T-cell (primary cell): ENCODE results near the gene CDK5R2. TPM values are rescaled to one million over a fixed set of nuclear protein-coding genes. Genes with fewer than 3 reads are reported as not detected.

Source experiments
- ATAC-seq, 4 experiments: fragments of 200-7000 bp in 3 of 4; fragments of 150-1000 bp in 1 of 4; cut with Tn5 transposase; replicated peaks in 1 of 4; 1 replicate in 3 of 4; 2 replicates in 1 of 4; pipeline ENCODE4 v1.10.0; 2021; ENCODE audit warnings: moderate library complexity in 3 of 4, mild to moderate bottlenecking in 2 of 4, moderate number of reproducible peaks in 1 of 4
- CTCF ChIA-PET, 2 donors: fragments of 300-600 bp; sonication (Branson Sonifier 250); formaldehyde crosslinking; loops; one replicate each; lab custom pipeline; 2022; ENCODE audit warnings: antibody characterized with exemption in 2 of 2; lab: Charles Lee
- POLR2A ChIA-PET, 2 donors: fragments of 300-600 bp; sonication (Branson Sonifier 250); formaldehyde crosslinking; loops; one replicate each; lab custom pipeline; 2022; ENCODE audit warnings: antibody characterized with exemption in 2 of 2; lab: Charles Lee
- DNase-seq, 35 experiments: peaks; one replicate each; pipeline versions ENCODE4 v3.0.0 to v3.0.0-alpha.2; 2013 to 2023
- H3K27ac ChIP-seq: one replicate; pipeline ENCODE4 v1.5.1; 2013; ENCODE audit warnings: low read length
- H3K27me3 ChIP-seq, 2 experiments: replicated peaks in 1 of 2; 1 replicate in 1 of 2; 2 replicates in 1 of 2; pipeline versions ENCODE4 v1.6.1 to v1.7.0; 2013; ENCODE audit warnings: low read length in 1 of 2, mixed read lengths in 1 of 2; ENCODE audit not compliant: control insufficient read depth in 2 of 2, insufficient read depth in 2 of 2; ENCODE audit errors: extremely low read depth in 1 of 2
- H3K36me3 ChIP-seq, 2 donors: 1 replicate in 1 of 2; 2 replicates in 1 of 2; pipeline versions ENCODE4 v1.6.1 to v1.7.0; 2013; ENCODE audit warnings: low read length in 1 of 2; ENCODE audit not compliant: control insufficient read depth in 2 of 2, insufficient read depth in 1 of 2; ENCODE audit errors: extremely low read depth in 1 of 2
- H3K4me1 ChIP-seq, 2 experiments: 1 replicate in 1 of 2; 2 replicates in 1 of 2; pipeline versions ENCODE4 v1.6.1 to v1.7.0; 2013; ENCODE audit warnings: low read length in 2 of 2, mixed read lengths in 1 of 2; ENCODE audit not compliant: insufficient read depth in 2 of 2, control insufficient read depth in 1 of 2; ENCODE audit errors: extremely low read depth in 1 of 2
- H3K4me3 ChIP-seq, 2 donors: 1 replicate in 1 of 2; 2 replicates in 1 of 2; pipeline versions ENCODE4 v1.5.1 to v1.7.0; 2013; ENCODE audit warnings: mild to moderate bottlenecking in 2 of 2, low read length in 1 of 2, moderate library complexity in 1 of 2; ENCODE audit not compliant: control insufficient read depth in 1 of 2; ENCODE audit errors: extremely low read depth in 1 of 2
- H3K9me3 ChIP-seq: 2 replicates; pipeline ENCODE4 v1.7.0; 2013
- H3K27ac Mint-ChIP-seq, 2 donors: one replicate each; pipeline ENCODE4 v1.8.0; 2020 to 2021; ENCODE audit warnings: mild to moderate bottlenecking in 2 of 2, mixed read lengths in 2 of 2
- H3K27me3 Mint-ChIP-seq, 2 donors: one replicate each; pipeline ENCODE4 v1.8.0; 2021 to 2022; ENCODE audit warnings: mixed read lengths in 2 of 2
- H3K36me3 Mint-ChIP-seq: one replicate; pipeline ENCODE4 v1.8.0; 2021; ENCODE audit warnings: mixed read lengths
- H3K4me1 Mint-ChIP-seq, 3 donors: one replicate each; pipeline ENCODE4 v1.8.0; 2020 to 2022; ENCODE audit warnings: mixed read lengths in 3 of 3, mild to moderate bottlenecking in 1 of 3
- H3K4me3 Mint-ChIP-seq, 3 donors: one replicate each; pipeline ENCODE4 v1.8.0; 2020 to 2022; ENCODE audit warnings: mild to moderate bottlenecking in 3 of 3, mixed read lengths in 3 of 3, moderate library complexity in 3 of 3
- H3K9me3 Mint-ChIP-seq, 3 donors: one replicate each; pipeline ENCODE4 v1.8.0; 2020 to 2022; ENCODE audit warnings: mixed read lengths in 3 of 3
- WGBS: methylation state at CpG from one replicate; pipeline ENCODE4 v1.1.5; 2013; ENCODE audit warnings: missing lambda C conversion rate; ENCODE audit not compliant: insufficient coverage; 5-methylcytosine and 5-hydroxymethylcytosine counted together
- total RNA-seq, 35 experiments: library from RNA in 6 of 35; stranded (reverse) in 6 of 35; fragments of 120-200 nt in 1 of 35; gene quantifications; one replicate each; pipeline versions ENCODE4 v1.2.1 to v1.2.4 and lab custom pipeline; 2013 to 2026

CDK5R2 gene
- total RNA-seq, 5 donors from 2014 or later (not counting 1 experiment from before 2014, with no cell fraction given): not detected

- peaks cover 24 to 72% of the 10 kb centered on the region in 2 experiments for H3K27me3 ChIP-seq
- Mint-ChIP-seq H3K27me3 (peaks cover 59 to 82% of the 10 kb centered on the region in 2 donors), H3K4me1 (peaks cover 11 to 28% (median 18%) of the 10 kb centered on the region in 3 donors), H3K36me3 (no peaks in the 10 kb centered on the region), H3K9me3 (peaks cover 0 to 4% (median 0%) of the 10 kb centered on the region in 3 donors), H3K4me3 (peak overlapping the region; percentile 44 to 64 (median 58)), H3K27ac (no peak overlapping the region)
- peak in 1 of 35 experiments; percentile 14 for DNase-seq
- H3K4me3 ChIP-seq: no peak overlapping the region
- CTCF ChIA-PET: no interaction called here
- no peak for ATAC-seq
- POLR2A ChIA-PET: interaction anchor here in 1 of 2 donors (0.5 kb wide), 1 partner anchor 9 kb away, joined by 4 read pairs; no protein-coding TSS in a partner anchor
- H3K36me3 ChIP-seq: no peaks in the 10 kb centered on the region
- no peaks in the 10 kb centered on the region for H3K9me3 ChIP-seq
- WGBS: 6% methylated on average over 71 of the region's 87 CpGs
- H3K4me1 ChIP-seq: peaks cover 0 to 36% of the 10 kb centered on the region in 2 experiments
- H3K27ac ChIP-seq: no peak overlapping the region
Observed at GRCh38 chr2:218960309-218961165, 1.1 kb downstream of the CDK5R2 start.

GRCh38 chr2:218961229-218961628, 1.8 kb downstream of the CDK5R2 start:
- H3K27ac ChIP-seq: no peak overlapping the region
- Mint-ChIP-seq H3K27ac (no peak overlapping the region), H3K4me1 (peaks cover 11 to 28% (median 18%) of the 10 kb centered on the region in 3 donors), H3K9me3 (peaks cover 0 to 4% (median 0%) of the 10 kb centered on the region in 3 donors), H3K27me3 (peaks cover 62 to 82% of the 10 kb centered on the region in 2 donors), H3K4me3 (peak overlapping the region in 2 of 3 donors; percentile 49 to 64), H3K36me3 (no peaks in the 10 kb centered on the region)
- no peaks in the 10 kb centered on the region for H3K9me3 ChIP-seq
- DNase-seq: no peak
- WGBS: 11% methylated on average over 3 of the region's 4 CpGs
- H3K4me1 ChIP-seq: peaks cover 0 to 36% of the 10 kb centered on the region in 2 experiments
- H3K4me3 ChIP-seq: no peak overlapping the region
- ATAC-seq: no peak
- no peaks in the 10 kb centered on the region for H3K36me3 ChIP-seq
- POLR2A ChIA-PET: no interaction called here
- CTCF ChIA-PET: interaction anchor here in 1 of 2 donors (0.6 kb wide), 1 partner anchor 9 kb away, joined by 4 read pairs; no protein-coding TSS in a partner anchor
- H3K27me3 ChIP-seq: peaks cover 24 to 72% of the 10 kb centered on the region in 2 experiments

- 9% methylated on average over 14 of the region's 34 CpGs for WGBS
- Mint-ChIP-seq H3K36me3 (no peaks in the 10 kb centered on the region), H3K4me1 (peaks cover 11 to 28% (median 18%) of the 10 kb centered on the region in 3 donors), H3K27ac (no peak overlapping the region), H3K27me3 (peaks cover 59 to 85% of the 10 kb centered on the region in 2 donors), H3K9me3 (peaks cover 0 to 4% (median 0%) of the 10 kb centered on the region in 3 donors), H3K4me3 (peak overlapping the region in 1 of 3 donors; percentile 64)
- ATAC-seq (no peak), DNase-seq (peak in 1 of 35 experiments; percentile 34)
- Histone ChIP-seq H3K4me1 (peaks cover 0 to 36% of the 10 kb centered on the region in 2 experiments), H3K9me3 (no peaks in the 10 kb centered on the region), H3K4me3 (no peak overlapping the region), H3K27me3 (peaks cover 24 to 72% of the 10 kb centered on the region in 2 experiments), H3K36me3 (no peaks in the 10 kb centered on the region), H3K27ac (no peak overlapping the region)
- ChIA-PET POLR2A (no interaction called here), CTCF (interaction anchor here (0.6 to 1.1 kb wide), 4 partner anchors 9 to 681 kb away, joined by 4 to 6 read pairs (median 4); no protein-coding TSS in a partner anchor)
Observed at GRCh38 chr2:218961651-218962570, 2.4 kb downstream of the CDK5R2 start.

GRCh38 chr2:218962859-218963492, 3.5 kb downstream of the CDK5R2 start:
- Histone ChIP-seq H3K9me3 (no peaks in the 10 kb centered on the region), H3K27me3 (peaks cover 24 to 73% of the 10 kb centered on the region in 2 experiments), H3K4me3 (no peak overlapping the region), H3K4me1 (peaks cover 0 to 36% of the 10 kb centered on the region in 2 experiments), H3K27ac (no peak overlapping the region), H3K36me3 (no peaks in the 10 kb centered on the region)
- Mint-ChIP-seq H3K4me3 (peak overlapping the region in 1 of 3 donors; percentile 28), H3K9me3 (peaks cover 0 to 4% (median 0%) of the 10 kb centered on the region in 3 donors), H3K27me3 (peaks cover 52 to 79% of the 10 kb centered on the region in 2 donors), H3K4me1 (peaks cover 11 to 26% (median 18%) of the 10 kb centered on the region in 3 donors), H3K36me3 (no peaks in the 10 kb centered on the region), H3K27ac (no peak overlapping the region)
- POLR2A ChIA-PET: no interaction called here
- CTCF ChIA-PET: interaction anchor here (0.6 to 1.1 kb wide), 3 partner anchors 17 to 682 kb away, joined by 4 to 6 read pairs (median 5); no protein-coding TSS in a partner anchor
- ATAC-seq (peak in 2 of 4 experiments; percentile 20 to 29), DNase-seq (peak in 28 of 35 experiments; percentile 17 to 69 (median 53))
- WGBS: 8% methylated on average over 30 of the region's 42 CpGs

- Mint-ChIP-seq H3K9me3 (peaks cover 0 to 4% (median 0%) of the 10 kb centered on the region in 3 donors), H3K4me1 (peaks cover 11 to 22% (median 18%) of the 10 kb centered on the region in 3 donors), H3K27ac (no peak overlapping the region), H3K27me3 (peaks cover 50 to 76% of the 10 kb centered on the region in 2 donors), H3K36me3 (no peaks in the 10 kb centered on the region), H3K4me3 (no peak overlapping the region)
- CTCF ChIA-PET: no interaction called here
- Histone ChIP-seq H3K4me3 (no peak overlapping the region), H3K27ac (no peak overlapping the region), H3K9me3 (no peaks in the 10 kb centered on the region), H3K36me3 (no peaks in the 10 kb centered on the region), H3K4me1 (peaks cover 0 to 36% of the 10 kb centered on the region in 2 experiments), H3K27me3 (peaks cover 23 to 67% of the 10 kb centered on the region in 2 experiments)
- ATAC-seq: no peak
- POLR2A ChIA-PET: no interaction called here
- no peak for DNase-seq
- WGBS: 38% methylated on average over 2 of the region's 5 CpGs
Observed at GRCh38 chr2:218963601-218964000, 4.1 kb downstream of the CDK5R2 start.
